Loucy (cell line): Measurements from ENCODE around the gene PLEK2.

Experiments used
- CTCF ChIP-seq: fragments of 200-600 bp; sonication (generic); conservative IDR thresholded peaks from 2 replicates; pipeline ENCODE4 v1.5.1; 2014; ENCODE audit warnings: mild to moderate bottlenecking, antibody characterized with exemption, low read length
- EZH2phosphoT487 ChIP-seq: fragments of 200-600 bp; IDR thresholded peaks from 2 replicates; pipeline ENCODE4 v1.6.1; 2018; ENCODE audit warnings: antibody characterized with exemption, mild to moderate bottlenecking, moderate library complexity, borderline replicate concordance

DNA sequence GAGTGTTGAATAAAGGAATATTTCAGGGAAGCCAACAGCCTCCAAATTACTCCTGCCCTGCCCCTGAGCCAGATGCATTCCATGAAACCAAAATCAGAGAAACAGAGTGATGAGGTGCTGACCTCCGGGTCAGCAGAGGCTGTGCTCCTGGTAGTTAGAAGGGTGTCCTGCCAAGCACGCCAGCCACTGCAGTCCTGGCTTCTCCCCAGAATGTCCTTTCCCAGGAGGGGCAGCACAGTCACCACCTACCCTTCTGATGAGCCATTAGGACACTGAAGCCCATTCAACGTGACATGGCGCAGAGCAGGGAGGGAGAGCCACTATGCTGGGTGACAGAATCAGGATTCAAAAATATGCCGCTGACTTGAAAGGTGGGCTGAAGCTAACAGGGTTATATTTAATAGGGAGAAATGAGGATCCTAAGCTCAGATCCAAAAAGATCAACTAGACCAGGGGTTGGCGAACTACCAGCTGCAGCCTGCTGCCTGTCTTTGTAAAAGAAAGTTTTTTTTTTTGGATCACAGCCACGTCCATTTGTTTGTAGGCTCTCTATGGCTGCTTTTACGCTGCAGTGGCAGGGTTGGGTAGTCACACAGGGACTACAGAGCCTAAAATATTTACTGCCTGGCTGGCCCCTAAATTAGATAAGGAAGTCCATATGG, 34.5 kb upstream of the PLEK2 start:
- TF ChIP-seq CTCF (no peak), EZH2phosphoT487 (no peak)
